GM12878 (cell line): Measurements from ENCODE around the gene SLC25A13. TPM values are rescaled to one million over a fixed set of nuclear protein-coding genes. Genes with fewer than 3 reads are reported as not detected.

ENCODE experiments used
- ATAC-seq: fragments of 200-7000 bp; cut with Tn5 transposase; 3 replicates; pipeline ENCODE4 v1.9.1; 2020; ENCODE audit warnings: mild to moderate bottlenecking, moderate library complexity
- BruUV-seq: library from RNA; stranded (reverse); fragments of 400-500 nt; replicated peaks from 2 replicates; lab custom pipeline; 2021; lab: Mats Ljungman, UMichigan
- CTCF ChIA-PET: fragments of 300-600 bp; sonication (Branson Sonifier 250); formaldehyde crosslinking; extraction: SDS; loops from one replicate; lab custom pipeline; 2021; ENCODE audit warnings: inconsistent platforms; lab: Yijun Ruan, JAX
- POLR2A ChIA-PET: fragments of 350-600 bp; formaldehyde crosslinking; extraction: SDS; loops from one replicate; lab custom pipeline; 2021; ENCODE audit warnings: inconsistent platforms; lab: Charles Lee
- RAD21 ChIA-PET: fragments of 300-600 bp; sonication (Branson Sonifier 250); formaldehyde crosslinking; loops from one replicate; lab custom pipeline; 2023; ENCODE audit warnings: antibody characterized with exemption; ENCODE audit not compliant: unreplicated experiment; lab: Charles Lee
- SMC1A ChIA-PET: fragments of 300-600 bp; sonication (Branson Sonifier 250); formaldehyde crosslinking; loops from one replicate; lab custom pipeline; 2023; ENCODE audit not compliant: unreplicated experiment, uncharacterized antibody; lab: Charles Lee
- DNase-seq: peaks from one replicate; pipeline ENCODE4 v3.0.0-alpha.2; 2011; ENCODE audit warnings: low read depth, low spot score
- FAIRE-seq: peaks from 3 replicates; lab custom pipeline; 2011; peaks lifted over from hg19 to GRCh38; lab: Jason Lieb, UNC
- H2AFZ ChIP-seq: 2 replicates; pipeline ENCODE4 v1.6.0; 2011; ENCODE audit warnings: low read depth, low read length, control low read depth; ENCODE audit not compliant: control insufficient read depth
- H3K27ac ChIP-seq: 2 replicates; pipeline ENCODE4 v1.5.1; 2011; ENCODE audit warnings: control low read depth; ENCODE audit not compliant: control insufficient read depth, insufficient read depth
- H3K27me3 ChIP-seq, 2 experiments: replicated peaks in 1 of 2; 2 replicates each; pipeline versions ENCODE4 v1.6.0 to v1.6.1; 2011; ENCODE audit warnings: low read length in 1 of 2; ENCODE audit not compliant: control insufficient read depth in 2 of 2, insufficient read depth in 2 of 2
- H3K36me3 ChIP-seq, 2 experiments: 2 replicates each; pipeline ENCODE4 v1.5.1; 2011; ENCODE audit warnings: low read length in 1 of 2; ENCODE audit not compliant: control insufficient read depth in 2 of 2, insufficient read depth in 2 of 2
- H3K4me1 ChIP-seq: 2 replicates; pipeline ENCODE4 v1.6.1; 2011; ENCODE audit warnings: mild to moderate bottlenecking, low read length, moderate library complexity, mixed read lengths; ENCODE audit not compliant: control insufficient read depth, insufficient read depth
- H3K4me2 ChIP-seq: 2 replicates; pipeline ENCODE4 v1.6.0; 2011; ENCODE audit warnings: control low read depth; ENCODE audit not compliant: control insufficient read depth, insufficient read depth
- H3K4me3 ChIP-seq: fragments of 200-600 bp; sonication (generic); 2 replicates; pipeline ENCODE4 v1.5.1; 2016
- H3K79me2 ChIP-seq: 2 replicates; pipeline ENCODE4 v1.6.0; 2011; ENCODE audit warnings: low read length; ENCODE audit not compliant: control insufficient read depth, insufficient read depth
- H3K9ac ChIP-seq: 2 replicates; pipeline ENCODE4 v1.8.0; 2011; ENCODE audit warnings: low read length, control low read depth, mixed read lengths; ENCODE audit not compliant: control insufficient read depth, insufficient read depth
- H3K9me3 ChIP-seq: replicated peaks from 3 replicates; pipeline ENCODE4 v1.5.1; 2011; ENCODE audit warnings: mild to moderate bottlenecking, low read length; ENCODE audit not compliant: control insufficient read depth, insufficient read depth
- H4K20me1 ChIP-seq: 2 replicates; pipeline ENCODE4 v1.6.0; 2011; ENCODE audit not compliant: control insufficient read depth, insufficient read depth
- BMI1 ChIP-seq: fragments of 450-650 bp; IDR thresholded peaks from 2 replicates; pipeline ENCODE4 v1.6.1; 2016; ENCODE audit warnings: mild to moderate bottlenecking, moderate library complexity, borderline replicate concordance
- CEBPZ ChIP-seq: fragments of 150-350 bp; IDR thresholded peaks from 2 replicates; pipeline ENCODE4 v1.6.1; 2016; ENCODE audit warnings: low read depth, low read length
- CTCF ChIP-seq, 3 experiments: IDR thresholded peaks in 2 of 3; conservative IDR thresholded peaks in 1 of 3; 2 replicates each; pipeline ENCODE4 v1.5.1; 2011; ENCODE audit warnings: low read depth in 3 of 3, low read length in 3 of 3, mild to moderate bottlenecking in 3 of 3, control low read depth in 2 of 3, moderate library complexity in 2 of 3, inconsistent platforms in 1 of 3, mixed read lengths in 1 of 3; ENCODE audit not compliant: control insufficient read depth in 2 of 3, insufficient read depth in 1 of 3; ENCODE audit errors: extremely low read depth in 1 of 3
- HDGF ChIP-seq: fragments of 450-650 bp; IDR thresholded peaks from 2 replicates; pipeline ENCODE4 v1.6.1; 2016; ENCODE audit warnings: antibody characterized with exemption
- KLF5 ChIP-seq: fragments of 450-650 bp; IDR thresholded peaks from 2 replicates; pipeline ENCODE4 v1.6.1; 2014; ENCODE audit warnings: mild to moderate bottlenecking; ENCODE audit not compliant: partially characterized antibody
- MAX ChIP-seq: IDR thresholded peaks from 2 replicates; pipeline ENCODE4 v1.6.1; 2012; ENCODE audit warnings: low read depth, low read length, improper control_type of control experiment
- USF2 ChIP-seq: IDR thresholded peaks from 2 replicates; pipeline ENCODE4 v1.6.1; 2011; ENCODE audit warnings: low read depth, low read length, improper control_type of control experiment, borderline replicate concordance
- WRNIP1 ChIP-seq: IDR thresholded peaks from 2 replicates; pipeline ENCODE4 v1.6.1; 2011; ENCODE audit warnings: low read depth, low read length, improper control_type of control experiment, borderline replicate concordance
- ZBED1 ChIP-seq: IDR thresholded peaks from 2 replicates; pipeline ENCODE4 v1.6.1; 2016; ENCODE audit warnings: borderline replicate concordance
- ZBTB11 ChIP-seq: fragments of 450-650 bp; formaldehyde crosslinking; IDR thresholded peaks from 2 replicates; pipeline ENCODE4 v1.5.0; 2022; ENCODE audit warnings: mild to moderate bottlenecking, missing genetic modification characterization
- WGBS: methylation state at CpG from one replicate; pipeline ENCODE4 v1.1.6; 2016; ENCODE audit warnings: low lambda C conversion rate; ENCODE audit not compliant: insufficient replicate concordance, insufficient coverage; ENCODE audit errors: missing lambda C conversion rate; 5-methylcytosine and 5-hydroxymethylcytosine counted together
- in situ Hi-C: fragments of 300-500 bp; cut with MboI; formaldehyde crosslinking; loops from 9 replicates; pipeline ENCODE4 v1.14.3; 2018; ENCODE audit warnings: mixed read lengths
- intact Hi-C: fragments of 100-400 bp; cut with micrococcal nuclease; formaldehyde crosslinking; loops from one replicate; pipeline ENCODE4 v1.14.2; 2022; ENCODE audit not compliant: unreplicated experiment
- polyA plus RNA-seq, 11 experiments: library from polyadenylated mRNA; depleted of rRNA in 4 of 11; unstranded in 6 of 11; stranded (reverse) in 5 of 11; fragments of >200 nt; fragmentation: Nextera tagmentation in 4 of 11; fragmentation: Illumina TruSeq in 1 of 11; extraction: Ambion mirVana in 4 of 11; extraction: Trizol in 1 of 11; gene quantifications; 1 replicate in 1 of 11; 2 replicates in 10 of 11; pipeline versions ENCODE4 v1.2.1 to v1.2.3, GENCODE V29; 2011 to 2016; ENCODE audit warnings: inconsistent platforms in 2 of 11, missing spikeins in 2 of 11, low read depth in 1 of 11
- total RNA-seq, 4 experiments: library from RNA; depleted of rRNA in 3 of 4; stranded (reverse); fragments of >200 nt in 3 of 4; fragmentation: Illumina TruSeq in 1 of 4; extraction: Trizol in 1 of 4; gene quantifications; 2 replicates each; pipeline versions ENCODE4 v1.2.1 to v1.2.3, GENCODE V29; 2013 to 2021

SLC25A13 gene
- total and polyA plus RNA-seq, 10 of the 15 experiments (the other 5 are each of a cell fraction or from before 2014, with no cell fraction given): 7.0 to 24.7 (median 18.6) TPM

- no peaks in the 10 kb centered on the region for H3K36me3 ChIP-seq
- ATAC-seq (no peak), FAIRE-seq (no peak), DNase-seq (no peak)
- H3K9ac ChIP-seq: no peak overlapping the region
- H3K27me3 ChIP-seq: no peaks in the 10 kb centered on the region
- RAD21 ChIA-PET: no interaction called here
- no peaks in the 10 kb centered on the region for H3K9me3 ChIP-seq
- no peaks in the 10 kb centered on the region for H4K20me1 ChIP-seq
- 83% methylated on average over 6 of the region's 6 CpGs for WGBS
- SMC1A ChIA-PET: interaction anchor here (1.0 kb wide), 1 partner anchor 170 kb away, joined by 3 read pairs; no protein-coding TSS in a partner anchor
- no peak overlapping the region for H3K27ac ChIP-seq
- CTCF ChIA-PET: no interaction called here
- POLR2A ChIA-PET: no interaction called here
- BruUV-seq: no TSS peak
- no peak overlapping the region for H3K4me3 ChIP-seq
- no peaks in the 10 kb centered on the region for H3K79me2 ChIP-seq
- intact Hi-C loops (no loop called here), in situ Hi-C loops (no loop called here)
- H3K4me2 ChIP-seq: no peak overlapping the region
- H3K4me1 ChIP-seq: no peaks in the 10 kb centered on the region
- no peak overlapping the region for H2AFZ ChIP-seq
- TF ChIP-seq BMI1: no peak
- TF ChIP-seq CEBPZ: no peak
- no peak for TF ChIP-seq WRNIP1
- no peak for TF ChIP-seq HDGF
- no peak for TF ChIP-seq USF2
- TF ChIP-seq ZBTB11 (CRISPR knock-in tag): no peak
- no peak for TF ChIP-seq KLF5
- no peak for TF ChIP-seq MAX
- no peak for TF ChIP-seq CTCF (IDR thresholded peaks at IDR 0.05 in 2 of 3, conservative IDR thresholded peaks at IDR 0.05 in 1 of 3; ENCODE audit: control insufficient read depth in 2 of 3, extremely low read depth in 1 of 3, insufficient read depth in 1 of 3, low read depth in 3 of 3, low read length in 3 of 3)
- no peak for TF ChIP-seq ZBED1
Observed at GRCh38 chr7:96244244-96244991, 77.5 kb downstream of the SLC25A13 start.
